K562 (cell line): ENCODE data around the gene BBC3. TPM values are rescaled to one million over a fixed set of nuclear protein-coding genes. Genes with fewer than 3 reads are reported as not detected.

Source experiments
- ARID2 ChIP-seq: fragments of 450-650 bp; IDR thresholded peaks from 2 replicates; pipeline ENCODE4 v1.6.1; 2017; ENCODE audit warnings: antibody characterized with exemption, mild to moderate bottlenecking
- BRD9 ChIP-seq: fragments of 450-650 bp; IDR thresholded peaks from 2 replicates; pipeline ENCODE4 v1.6.1; 2018; ENCODE audit warnings: low read depth; ENCODE audit not compliant: partially characterized antibody
- CREM ChIP-seq: IDR thresholded peaks from 2 replicates; pipeline ENCODE4 v1.6.1; 2014; ENCODE audit warnings: antibody characterized with exemption, low read depth
- EWSR1 ChIP-seq: fragments of 450-650 bp; IDR thresholded peaks from 2 replicates; pipeline ENCODE4 v1.6.1; 2018; ENCODE audit warnings: borderline replicate concordance, mild to moderate bottlenecking, low read depth, moderate library complexity; ENCODE audit not compliant: partially characterized antibody
- FOS ChIP-seq: IDR thresholded peaks from 3 replicates; pipeline ENCODE4 v1.6.1; 2011; ENCODE audit not compliant: insufficient read length; ENCODE audit errors: extremely low read depth
- GMEB1 ChIP-seq: fragments of 250-450 bp; sonication (Bioruptor Pico); IDR thresholded peaks from 2 replicates; pipeline ENCODE4 v1.4.0; 2020; ENCODE audit warnings: mild to moderate bottlenecking
- MAFF ChIP-seq: IDR thresholded peaks from 2 replicates; pipeline ENCODE4 v1.6.1; 2012; ENCODE audit warnings: low read length, improper control_type of control experiment
- MBD2 ChIP-seq: sonication (generic); IDR thresholded peaks from 2 replicates; pipeline ENCODE4 v1.6.1; 2016; ENCODE audit warnings: low read depth, borderline replicate concordance
- MLX ChIP-seq, 2 experiments: fragments of 450-650 bp in 1 of 2; sonication (generic) in 1 of 2; formaldehyde crosslinking; conservative IDR thresholded peaks; 2 replicates each; pipeline versions ENCODE4 v1.4.0 to v1.8.1; 2020 to 2022; ENCODE audit warnings: mild to moderate bottlenecking in 1 of 2, missing genetic modification reagents in 1 of 2
- NFIX ChIP-seq: fragments of 250-450 bp; sonication (Bioruptor Pico); IDR thresholded peaks from 2 replicates; pipeline ENCODE4 v1.4.0; 2020; ENCODE audit warnings: low read depth, mild to moderate bottlenecking, moderate library complexity
- PHF21A ChIP-seq: fragments of 450-650 bp; IDR thresholded peaks from 2 replicates; pipeline ENCODE4 v1.6.1; 2017; ENCODE audit warnings: low read depth, borderline replicate concordance
- RNF2 ChIP-seq: sonication (generic); IDR thresholded peaks from 2 replicates; pipeline ENCODE4 v1.6.1; 2016
- SIN3B ChIP-seq: fragments of 450-650 bp; IDR thresholded peaks from 2 replicates; pipeline ENCODE4 v1.6.1; 2017; ENCODE audit warnings: low read depth, mild to moderate bottlenecking, moderate library complexity
- USF2 ChIP-seq: sonication (generic); formaldehyde crosslinking; IDR thresholded peaks from 2 replicates; pipeline ENCODE4 v1.5.0; 2020; ENCODE audit warnings: missing genetic modification reagents
- XRCC3 ChIP-seq: fragments of 450-650 bp; IDR thresholded peaks from 2 replicates; pipeline ENCODE4 v1.6.1; 2017; ENCODE audit warnings: mild to moderate bottlenecking, moderate library complexity
- ZC3H11A ChIP-seq: IDR thresholded peaks from 2 replicates; pipeline ENCODE4 v1.6.1; 2012; ENCODE audit warnings: low read depth, low read length, improper control_type of control experiment
- ZNF780A ChIP-seq: fragments of 250-450 bp; sonication (Bioruptor Pico); IDR thresholded peaks from 2 replicates; pipeline ENCODE4 v1.5.0; 2021; ENCODE audit warnings: mild to moderate bottlenecking
- polyA plus RNA-seq, 8 experiments: library from polyadenylated mRNA; depleted of rRNA in 4 of 8; stranded (reverse) in 5 of 8; unstranded in 3 of 8; fragments of >200 nt; fragmentation: Nextera tagmentation in 2 of 8; fragmentation: Illumina TruSeq in 1 of 8; extraction: Ambion mirVana in 2 of 8; extraction: Trizol in 1 of 8; gene quantifications; 2 replicates each; pipeline versions ENCODE4 v1.2.1 to v1.2.3, GENCODE V29; 2011 to 2014; ENCODE audit warnings: inconsistent platforms in 1 of 8, missing spikeins in 1 of 8
- total RNA-seq, 7 experiments: library from RNA; depleted of rRNA in 6 of 7; stranded (reverse); fragments of >200 nt in 6 of 7; fragmentation: Illumina TruSeq in 2 of 7; extraction: Trizol in 2 of 7; gene quantifications; 2 replicates each; pipeline versions ENCODE4 v1.2.1 to v1.2.3, GENCODE V29; 2011 to 2021; ENCODE audit warnings: low replicate concordance in 1 of 7
- TF ChIP-seq, protein P1 (sequence below): fragments of 450-650 bp; IDR thresholded peaks from 2 replicates; pipeline ENCODE4 v1.6.1; 2017; ENCODE audit warnings: antibody characterized with exemption, mild to moderate bottlenecking
- TF ChIP-seq, protein P2 (sequence below): fragments of 450-650 bp; IDR thresholded peaks from 2 replicates; pipeline ENCODE4 v1.6.1; 2014; ENCODE audit warnings: low read depth, mild to moderate bottlenecking, moderate library complexity, borderline replicate concordance

The BBC3 gene
- total and polyA plus RNA-seq, 9 of the 15 experiments (the other 6 are each of a cell fraction or from before 2014, with no cell fraction given) = 0.15 to 30.7 (median 4.8) TPM

DNA sequence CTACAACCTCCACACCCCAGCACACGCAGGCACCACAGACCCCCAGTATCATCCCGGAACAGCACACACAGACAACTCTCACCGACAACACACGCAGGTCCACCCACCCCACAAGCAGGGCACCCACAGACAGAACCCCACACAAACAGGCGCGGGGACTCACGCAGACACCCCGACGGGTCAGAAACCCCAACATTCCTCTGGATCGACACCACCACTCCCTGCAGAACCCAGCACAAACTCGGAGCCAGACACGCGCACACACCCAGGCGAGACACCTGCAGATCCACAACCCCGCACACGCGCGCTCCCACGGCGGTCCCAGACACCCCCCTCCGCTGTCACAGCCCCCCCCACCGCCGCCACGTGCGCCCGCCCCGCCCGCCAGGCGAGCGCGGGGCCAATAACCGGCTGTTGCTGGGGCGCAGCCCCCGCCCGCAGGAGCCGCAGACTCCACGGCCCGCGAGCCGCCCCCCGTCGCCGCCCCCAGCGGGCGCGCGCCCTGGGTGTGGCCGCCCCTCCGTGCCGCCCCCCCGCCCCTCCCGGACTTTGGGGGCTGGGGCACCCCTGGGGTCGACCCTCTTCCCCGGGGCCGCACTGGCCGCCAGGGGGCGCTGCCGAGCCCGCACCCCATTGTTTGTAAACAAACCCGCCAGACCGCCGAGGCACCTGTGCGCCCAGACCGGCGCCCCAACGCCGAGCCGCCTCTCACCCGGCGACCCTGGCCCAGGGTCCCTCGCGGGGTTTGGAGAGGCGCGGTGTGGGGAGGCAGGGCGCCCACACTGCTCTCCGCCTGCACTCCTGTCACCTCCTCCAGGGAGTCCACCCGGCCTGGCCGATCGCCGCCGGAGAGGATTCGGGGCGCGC is 712 bp downstream of the BBC3 start (continued):
- TF ChIP-seq GMEB1 = 0 out of 2 replicates have a peak, but pooled peaks have one; percentile 37
- TF ChIP-seq ARID2 = no peak
- peak; percentile 22 for TF ChIP-seq BRD9
- TF ChIP-seq RNF2 = peak; percentile 47; the same call in 1 of the 2 replicates
- TF ChIP-seq MBD2 = 0 out of 2 replicates have a peak, but pooled peaks have one; percentile 18
- no peak for TF ChIP-seq EWSR1
- TF ChIP-seq USF2 (CRISPR knock-in tag) = 0 out of 2 replicates have a peak, but pooled peaks have one; percentile 13
- no peak for TF ChIP-seq PHF21A
- TF ChIP-seq MAFF = no peak
- no peak for TF ChIP-seq FOS
- TF ChIP-seq, protein P1, sequence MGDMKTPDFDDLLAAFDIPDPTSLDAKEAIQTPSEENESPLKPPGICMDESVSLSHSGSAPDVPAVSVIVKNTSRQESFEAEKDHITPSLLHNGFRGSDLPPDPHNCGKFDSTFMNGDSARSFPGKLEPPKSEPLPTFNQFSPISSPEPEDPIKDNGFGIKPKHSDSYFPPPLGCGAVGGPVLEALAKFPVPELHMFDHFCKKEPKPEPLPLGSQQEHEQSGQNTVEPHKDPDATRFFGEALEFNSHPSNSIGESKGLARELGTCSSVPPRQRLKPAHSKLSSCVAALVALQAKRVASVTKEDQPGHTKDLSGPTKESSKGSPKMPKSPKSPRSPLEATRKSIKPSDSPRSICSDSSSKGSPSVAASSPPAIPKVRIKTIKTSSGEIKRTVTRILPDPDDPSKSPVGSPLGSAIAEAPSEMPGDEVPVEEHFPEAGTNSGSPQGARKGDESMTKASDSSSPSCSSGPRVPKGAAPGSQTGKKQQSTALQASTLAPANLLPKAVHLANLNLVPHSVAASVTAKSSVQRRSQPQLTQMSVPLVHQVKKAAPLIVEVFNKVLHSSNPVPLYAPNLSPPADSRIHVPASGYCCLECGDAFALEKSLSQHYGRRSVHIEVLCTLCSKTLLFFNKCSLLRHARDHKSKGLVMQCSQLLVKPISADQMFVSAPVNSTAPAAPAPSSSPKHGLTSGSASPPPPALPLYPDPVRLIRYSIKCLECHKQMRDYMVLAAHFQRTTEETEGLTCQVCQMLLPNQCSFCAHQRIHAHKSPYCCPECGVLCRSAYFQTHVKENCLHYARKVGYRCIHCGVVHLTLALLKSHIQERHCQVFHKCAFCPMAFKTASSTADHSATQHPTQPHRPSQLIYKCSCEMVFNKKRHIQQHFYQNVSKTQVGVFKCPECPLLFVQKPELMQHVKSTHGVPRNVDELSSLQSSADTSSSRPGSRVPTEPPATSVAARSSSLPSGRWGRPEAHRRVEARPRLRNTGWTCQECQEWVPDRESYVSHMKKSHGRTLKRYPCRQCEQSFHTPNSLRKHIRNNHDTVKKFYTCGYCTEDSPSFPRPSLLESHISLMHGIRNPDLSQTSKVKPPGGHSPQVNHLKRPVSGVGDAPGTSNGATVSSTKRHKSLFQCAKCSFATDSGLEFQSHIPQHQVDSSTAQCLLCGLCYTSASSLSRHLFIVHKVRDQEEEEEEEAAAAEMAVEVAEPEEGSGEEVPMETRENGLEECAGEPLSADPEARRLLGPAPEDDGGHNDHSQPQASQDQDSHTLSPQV = no peak
- TF ChIP-seq SIN3B = 0 out of 2 replicates have a peak, but pooled peaks have one; percentile 40
- TF ChIP-seq ZC3H11A = no peak
- no peak for TF ChIP-seq MLX (CRISPR knock-in tag; conservative IDR thresholded peaks at IDR 0.05)
- TF ChIP-seq NFIX (CRISPR knock-in tag) = no peak
- TF ChIP-seq, protein P2, sequence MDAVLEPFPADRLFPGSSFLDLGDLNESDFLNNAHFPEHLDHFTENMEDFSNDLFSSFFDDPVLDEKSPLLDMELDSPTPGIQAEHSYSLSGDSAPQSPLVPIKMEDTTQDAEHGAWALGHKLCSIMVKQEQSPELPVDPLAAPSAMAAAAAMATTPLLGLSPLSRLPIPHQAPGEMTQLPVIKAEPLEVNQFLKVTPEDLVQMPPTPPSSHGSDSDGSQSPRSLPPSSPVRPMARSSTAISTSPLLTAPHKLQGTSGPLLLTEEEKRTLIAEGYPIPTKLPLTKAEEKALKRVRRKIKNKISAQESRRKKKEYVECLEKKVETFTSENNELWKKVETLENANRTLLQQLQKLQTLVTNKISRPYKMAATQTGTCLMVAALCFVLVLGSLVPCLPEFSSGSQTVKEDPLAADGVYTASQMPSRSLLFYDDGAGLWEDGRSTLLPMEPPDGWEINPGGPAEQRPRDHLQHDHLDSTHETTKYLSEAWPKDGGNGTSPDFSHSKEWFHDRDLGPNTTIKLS = no peak
- no peak for TF ChIP-seq XRCC3
- 0 out of 2 replicates have a peak, but pooled peaks have one; percentile 42 for TF ChIP-seq ZNF780A
- TF ChIP-seq CREM = no peak
